CD4-positive, alpha-beta memory T cell (primary cell): ENCODE data around the gene SLC66A3. TPM values are rescaled to one million over a fixed set of nuclear protein-coding genes. Genes with fewer than 3 reads are reported as not detected.
A peak's percentile ranks its signal among the peaks of the same experiment; 100 is the strongest.

Source experiments
- CTCF ChIA-PET: fragments of 350-600 bp; sonication (Branson Sonifier 250); formaldehyde crosslinking; loops from one replicate; lab custom pipeline; 2021; ENCODE audit warnings: inconsistent platforms; ENCODE audit not compliant: partially characterized antibody; lab: Charles Lee
- POLR2A ChIA-PET: fragments of 350-600 bp; sonication (Branson Sonifier 250); formaldehyde crosslinking; loops from one replicate; lab custom pipeline; 2021; ENCODE audit not compliant: partially characterized antibody; lab: Charles Lee
- DNase-seq, 5 donors: peaks; one replicate each; pipeline versions ENCODE4 v3.0.0 to v3.0.0-alpha.2; 2020 to 2022; ENCODE audit warnings: mixed read lengths in 1 of 5
- H3K27ac ChIP-seq: one replicate; pipeline ENCODE4 v1.7.0; 2013; ENCODE audit warnings: low read depth, low read length
- H3K27me3 ChIP-seq: 2 replicates; pipeline ENCODE4 v1.7.0; 2013; ENCODE audit warnings: mild to moderate bottlenecking, low read length, moderate library complexity; ENCODE audit not compliant: insufficient read depth
- H3K36me3 ChIP-seq: 2 replicates; pipeline ENCODE4 v1.7.0; 2013; ENCODE audit warnings: mild to moderate bottlenecking, low read length, moderate library complexity; ENCODE audit not compliant: insufficient read depth
- H3K4me1 ChIP-seq: 2 replicates; pipeline ENCODE4 v1.7.0; 2013; ENCODE audit warnings: mild to moderate bottlenecking, low read length, moderate library complexity; ENCODE audit not compliant: insufficient read depth
- H3K4me3 ChIP-seq, 2 donors: one replicate each; pipeline ENCODE4 v1.7.0; 2013; ENCODE audit warnings: low read length in 2 of 2, mild to moderate bottlenecking in 1 of 2
- H3K9me3 ChIP-seq, 2 donors: one replicate each; pipeline ENCODE4 v1.7.0; 2013; ENCODE audit warnings: low read length in 2 of 2, control low read depth in 1 of 2; ENCODE audit not compliant: control insufficient read depth in 1 of 2
- H3K27ac Mint-ChIP-seq, 7 donors: one replicate each; pipeline ENCODE4 v1.8.0; 2020 to 2021; ENCODE audit warnings: mixed read lengths in 7 of 7, mild to moderate bottlenecking in 6 of 7, inconsistent platforms in 3 of 7, moderate library complexity in 3 of 7
- H3K27me3 Mint-ChIP-seq, 2 donors: one replicate each; pipeline ENCODE4 v1.8.0; 2020 to 2021; ENCODE audit warnings: mixed read lengths in 2 of 2
- H3K36me3 Mint-ChIP-seq, 2 donors: one replicate each; pipeline ENCODE4 v1.8.0; 2020 to 2021; ENCODE audit warnings: mixed read lengths in 2 of 2, inconsistent platforms in 1 of 2, mild to moderate bottlenecking in 1 of 2
- H3K4me1 Mint-ChIP-seq, 4 donors: one replicate each; pipeline ENCODE4 v1.8.0; 2020 to 2021; ENCODE audit warnings: mixed read lengths in 4 of 4, mild to moderate bottlenecking in 1 of 4
- H3K4me3 Mint-ChIP-seq, 8 donors: one replicate each; pipeline ENCODE4 v1.8.0; 2020 to 2021; ENCODE audit warnings: mixed read lengths in 8 of 8, mild to moderate bottlenecking in 7 of 8, moderate library complexity in 6 of 8, inconsistent platforms in 3 of 8
- H3K9me3 Mint-ChIP-seq, 8 donors: one replicate each; pipeline ENCODE4 v1.8.0; 2020 to 2021; ENCODE audit warnings: mixed read lengths in 8 of 8, mild to moderate bottlenecking in 5 of 8, inconsistent platforms in 3 of 8, moderate library complexity in 1 of 8
- intact Hi-C: fragments of 100-400 bp; cut with micrococcal nuclease; formaldehyde crosslinking; loops from one replicate; pipeline ENCODE4 v1.15.1; 2023
- polyA plus RNA-seq, 2 donors: library from polyadenylated mRNA; unstranded; fragments of 300-500 nt; fragmentation: Illumina TruSeq; gene quantifications; one replicate each; pipeline ENCODE4 v1.2.3, GENCODE V29; 2021
- total RNA-seq, 2 experiments: library from RNA; stranded (reverse); gene quantifications; one replicate each; pipeline ENCODE4 v1.2.3, GENCODE V29; 2021

Gene SLC66A3
- total and polyA plus RNA-seq, 4 experiments from 2014 or later, result 27.9 to 110 (median 57.8) TPM

DNA sequence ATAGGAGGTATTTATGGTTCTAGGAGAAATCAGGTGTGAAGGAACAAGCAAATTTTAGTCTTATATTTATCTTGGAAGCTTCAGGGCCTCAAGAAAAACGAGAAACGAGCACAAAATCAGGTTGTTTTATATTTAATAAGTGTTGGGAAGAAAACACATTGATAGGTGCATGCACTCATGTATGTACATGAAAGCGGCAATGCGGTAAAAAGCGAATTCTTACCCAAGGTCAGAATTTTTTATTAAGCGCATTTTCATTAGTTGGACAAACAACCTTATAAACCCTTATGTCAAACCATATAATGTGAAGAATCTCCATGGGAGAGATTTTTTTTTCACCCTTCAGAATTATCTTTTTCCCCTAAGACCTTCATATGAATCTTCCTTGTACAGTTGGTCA lies 25.4 kb downstream of the SLC66A3 start:
- CTCF ChIA-PET, result no interaction called here
- H3K36me3 Mint-ChIP-seq, result peaks cover 4 to 36% of the 10 kb centered on the region in 2 donors
- Histone ChIP-seq H3K27ac (no peak overlapping the region), H3K27me3 (no peaks in the 10 kb centered on the region), H3K4me1 (peaks cover 3% of the 10 kb centered on the region), H3K4me3 (no peak overlapping the region), H3K36me3 (no peaks in the 10 kb centered on the region), H3K9me3 (no peaks in the 10 kb centered on the region)
- peaks cover 3 to 4% (median 4%) of the 10 kb centered on the region in 4 donors for H3K4me1 Mint-ChIP-seq
- H3K4me3 Mint-ChIP-seq, result no peak overlapping the region
- H3K27me3 Mint-ChIP-seq, result no peaks in the 10 kb centered on the region
- POLR2A ChIA-PET, result no interaction called here
- intact Hi-C loops, result no loop called here
- H3K27ac Mint-ChIP-seq, result no peak overlapping the region
- H3K9me3 Mint-ChIP-seq, result no peaks in the 10 kb centered on the region
- no peak for DNase-seq

DNA sequence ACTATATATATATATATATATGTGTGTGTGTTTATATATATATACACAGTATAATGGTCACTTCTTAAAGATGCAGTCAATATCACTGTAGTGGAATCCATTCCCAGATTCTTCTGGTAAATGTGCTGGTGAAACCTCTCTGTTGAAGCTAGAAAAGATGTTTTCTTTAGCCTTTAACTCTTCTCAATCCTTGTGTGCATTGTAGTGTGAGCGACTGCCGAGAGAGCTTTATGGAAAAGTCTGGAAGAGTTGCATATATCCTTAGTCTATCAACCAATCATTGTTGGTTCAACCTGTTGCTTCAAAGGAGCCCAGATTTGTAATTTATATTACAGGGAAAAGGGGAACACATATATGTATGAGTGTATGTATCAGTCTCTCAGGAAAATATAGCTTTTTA lies 27.7 kb downstream of the SLC66A3 start:
- ChIA-PET POLR2A (no interaction called here), CTCF (interaction anchor here (1.1 to 2.8 kb wide), 3 partner anchors 50 to 351 kb away, joined by 3 to 9 read pairs (median 4); a partner anchor contains a TSS)
- H3K36me3 Mint-ChIP-seq, result peaks cover 15 to 52% of the 10 kb centered on the region in 2 donors
- Histone ChIP-seq H3K4me3 (no peak overlapping the region), H3K36me3 (no peaks in the 10 kb centered on the region), H3K27ac (no peak overlapping the region), H3K27me3 (no peaks in the 10 kb centered on the region), H3K4me1 (no peaks in the 10 kb centered on the region), H3K9me3 (no peaks in the 10 kb centered on the region)
- H3K27ac Mint-ChIP-seq, result no peak overlapping the region
- no peak for DNase-seq
- H3K4me1 Mint-ChIP-seq, result no peaks in the 10 kb centered on the region
- H3K9me3 Mint-ChIP-seq, result no peaks in the 10 kb centered on the region
- H3K4me3 Mint-ChIP-seq, result no peak overlapping the region
- H3K27me3 Mint-ChIP-seq, result no peaks in the 10 kb centered on the region
- intact Hi-C loops, result no loop called here

DNA sequence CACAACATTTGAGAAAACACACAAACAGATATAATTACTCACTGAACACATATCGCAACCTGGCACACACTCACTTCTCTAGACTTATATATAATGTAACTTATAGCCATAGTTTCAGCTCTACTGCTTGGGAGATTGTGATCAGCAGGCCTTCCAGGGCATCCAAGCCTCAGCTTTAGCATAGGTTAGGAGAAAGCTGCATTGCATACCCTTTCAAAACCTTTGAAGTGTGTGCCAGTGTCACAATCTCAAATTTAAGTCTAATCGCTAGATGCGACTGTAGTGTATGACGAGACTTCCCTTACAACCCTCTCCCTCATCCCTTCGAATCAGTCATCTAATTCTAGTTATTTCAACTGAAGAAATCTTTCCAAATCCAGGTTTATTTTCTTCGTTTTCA lies 30.9 kb downstream of the SLC66A3 start:
- peaks cover 15 to 51% of the 10 kb centered on the region in 2 donors for H3K36me3 Mint-ChIP-seq
- no peak overlapping the region for H3K4me3 ChIP-seq
- H3K27me3 ChIP-seq, result no peaks in the 10 kb centered on the region
- H3K4me3 Mint-ChIP-seq, result no peak overlapping the region
- intact Hi-C loops, result no loop called here
- no peaks in the 10 kb centered on the region for H3K36me3 ChIP-seq
- ChIA-PET POLR2A (no interaction called here), CTCF (interaction anchor here (0.8 to 1.1 kb wide), 2 partner anchors 53 to 56 kb away, joined by 3 to 4 read pairs; a partner anchor contains a TSS)
- no peaks in the 10 kb centered on the region for H3K27me3 Mint-ChIP-seq
- no peak overlapping the region for H3K27ac ChIP-seq
- H3K4me1 ChIP-seq, result no peaks in the 10 kb centered on the region
- H3K9me3 ChIP-seq, result no peaks in the 10 kb centered on the region
- no peaks in the 10 kb centered on the region for H3K9me3 Mint-ChIP-seq
- no peaks in the 10 kb centered on the region for H3K4me1 Mint-ChIP-seq
- peak overlapping the region in 2 of 7 donors; percentile 23 to 33 for H3K27ac Mint-ChIP-seq
- DNase-seq, result no peak

DNA sequence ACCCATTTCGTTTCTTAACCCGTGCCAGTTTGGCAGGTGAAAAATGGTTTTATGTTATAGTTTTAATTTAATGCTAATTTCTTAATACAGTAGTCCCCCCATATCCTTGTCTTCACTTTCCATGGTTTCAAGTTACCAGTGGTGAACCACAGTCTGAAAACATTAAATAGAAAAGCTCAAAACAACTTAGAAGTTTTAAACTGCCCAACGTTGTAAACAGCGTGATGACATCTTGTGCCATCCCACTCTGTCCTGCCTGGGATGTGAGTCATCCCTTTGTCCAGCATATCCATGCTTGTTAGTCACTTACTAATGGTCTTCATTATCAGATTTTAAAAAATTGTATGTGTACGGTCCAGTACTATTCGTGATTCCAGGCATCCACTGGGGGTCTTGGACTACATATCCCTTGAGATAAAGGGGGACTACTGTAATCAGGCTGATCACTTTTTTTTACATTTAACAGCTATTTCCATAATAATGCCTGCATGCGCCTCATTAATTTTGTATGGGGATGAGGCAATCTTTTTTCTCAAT lies 31.9 kb downstream of the SLC66A3 start:
- Histone ChIP-seq H3K4me3 (no peak overlapping the region), H3K4me1 (no peaks in the 10 kb centered on the region), H3K27me3 (no peaks in the 10 kb centered on the region), H3K36me3 (no peaks in the 10 kb centered on the region), H3K27ac (no peak overlapping the region), H3K9me3 (no peaks in the 10 kb centered on the region)
- Mint-ChIP-seq H3K27me3 (no peaks in the 10 kb centered on the region), H3K9me3 (no peaks in the 10 kb centered on the region), H3K36me3 (peaks cover 18 to 51% of the 10 kb centered on the region in 2 donors), H3K27ac (no peak overlapping the region), H3K4me3 (no peak overlapping the region), H3K4me1 (no peaks in the 10 kb centered on the region)
- CTCF ChIA-PET, result interaction anchor here (1.0 to 1.1 kb wide), 2 partner anchors 57 to 355 kb away, joined by 3 read pairs; no protein-coding TSS in a partner anchor
- DNase-seq, result no peak
- POLR2A ChIA-PET, result no interaction called here
- intact Hi-C loops, result no loop called here

DNA sequence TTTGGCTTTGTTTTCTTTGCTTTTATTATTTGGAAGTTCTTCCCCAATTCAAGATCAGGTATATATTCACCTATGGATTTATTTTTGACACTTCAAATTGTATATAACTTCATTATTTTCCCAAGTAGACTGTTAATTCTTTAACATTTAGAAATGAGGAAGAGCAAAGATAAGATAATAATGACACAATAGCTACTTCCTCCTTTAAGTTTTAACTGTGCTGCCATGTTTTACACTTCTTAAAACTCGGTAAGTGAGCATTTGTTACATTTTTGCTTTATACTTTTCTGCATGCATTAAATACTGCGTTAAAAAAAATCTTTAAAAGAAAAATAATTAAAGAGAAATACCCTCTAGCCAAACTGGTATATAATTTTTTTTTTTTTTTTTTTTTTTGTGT lies 32.5 kb downstream of the SLC66A3 start:
- Histone ChIP-seq H3K36me3 (no peaks in the 10 kb centered on the region), H3K9me3 (no peaks in the 10 kb centered on the region), H3K4me1 (no peaks in the 10 kb centered on the region), H3K4me3 (no peak overlapping the region), H3K27me3 (no peaks in the 10 kb centered on the region), H3K27ac (no peak overlapping the region)
- H3K27ac Mint-ChIP-seq, result no peak overlapping the region
- H3K27me3 Mint-ChIP-seq, result no peaks in the 10 kb centered on the region
- CTCF ChIA-PET, result interaction anchor here (1.0 kb wide), 1 partner anchor 355 kb away, joined by 3 read pairs; no protein-coding TSS in a partner anchor
- POLR2A ChIA-PET, result no interaction called here
- H3K9me3 Mint-ChIP-seq, result no peaks in the 10 kb centered on the region
- intact Hi-C loops, result no loop called here
- H3K4me1 Mint-ChIP-seq, result no peaks in the 10 kb centered on the region
- peaks cover 18 to 52% of the 10 kb centered on the region in 2 donors for H3K36me3 Mint-ChIP-seq
- DNase-seq, result no peak
- no peak overlapping the region for H3K4me3 Mint-ChIP-seq

DNA sequence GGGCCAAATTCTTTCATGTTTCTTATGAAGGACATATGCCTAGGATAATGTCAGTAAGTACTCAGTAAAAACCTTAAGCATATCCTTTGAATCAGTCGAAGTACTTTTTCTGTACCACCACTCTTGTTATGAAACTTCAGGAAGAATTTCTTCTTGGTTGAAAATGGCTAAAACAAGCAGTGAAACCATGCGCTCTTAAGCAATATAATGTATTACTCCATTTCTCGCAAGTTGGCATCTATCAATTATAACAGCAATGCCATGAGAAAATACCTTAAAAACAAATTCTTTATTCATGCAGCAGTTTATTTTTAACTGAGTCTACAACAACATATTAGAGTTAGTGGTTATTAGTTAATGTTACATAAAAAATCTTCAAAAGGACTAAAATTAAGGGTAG lies 41.0 kb downstream of the SLC66A3 start:
- Histone ChIP-seq H3K36me3 (peaks cover 18% of the 10 kb centered on the region), H3K27ac (no peak overlapping the region), H3K27me3 (no peaks in the 10 kb centered on the region), H3K9me3 (no peaks in the 10 kb centered on the region), H3K4me3 (no peak overlapping the region), H3K4me1 (no peaks in the 10 kb centered on the region)
- Mint-ChIP-seq H3K4me1 (no peaks in the 10 kb centered on the region), H3K27me3 (no peaks in the 10 kb centered on the region), H3K36me3 (peaks cover 27 to 59% of the 10 kb centered on the region in 2 donors), H3K9me3 (no peaks in the 10 kb centered on the region), H3K27ac (no peak overlapping the region), H3K4me3 (no peak overlapping the region)
- no peak for DNase-seq
- intact Hi-C loops, result loop anchor here (10.0 kb wide), 1 partner anchor 61 kb away; a partner anchor contains a TSS
- POLR2A ChIA-PET, result no interaction called here
- CTCF ChIA-PET, result no interaction called here

DNA sequence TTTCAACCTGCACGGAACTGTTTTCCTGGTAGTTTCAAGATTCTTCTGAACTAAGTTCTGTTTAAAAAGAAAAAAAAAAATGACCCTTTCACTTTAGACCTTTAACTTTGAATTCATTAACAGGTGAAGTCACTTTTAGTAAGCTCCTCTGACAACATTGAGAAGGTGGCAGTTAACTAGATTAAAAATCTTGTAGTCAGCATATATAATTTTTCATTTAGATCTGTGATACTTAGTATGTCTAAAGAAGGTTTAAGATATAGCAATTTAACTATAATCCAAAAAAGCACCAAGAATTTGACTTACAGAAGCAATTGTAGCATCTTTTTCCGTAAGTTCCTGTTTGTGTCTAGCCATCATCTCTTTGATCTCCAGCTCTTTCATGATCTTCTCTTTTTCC lies 45.4 kb downstream of the SLC66A3 start:
- Mint-ChIP-seq H3K27me3 (no peaks in the 10 kb centered on the region), H3K36me3 (peaks cover 28 to 44% of the 10 kb centered on the region in 2 donors), H3K9me3 (no peaks in the 10 kb centered on the region), H3K27ac (no peak overlapping the region), H3K4me3 (no peak overlapping the region), H3K4me1 (peaks cover 6 to 13% (median 9%) of the 10 kb centered on the region in 4 donors)
- ChIA-PET CTCF (interaction anchor here (1.5 kb wide), 1 partner anchor 68 kb away, joined by 7 read pairs; a partner anchor contains a TSS), POLR2A (no interaction called here)
- intact Hi-C loops, result no loop called here
- Histone ChIP-seq H3K27ac (no peak overlapping the region), H3K27me3 (no peaks in the 10 kb centered on the region), H3K4me3 (no peak overlapping the region), H3K4me1 (peaks cover 11% of the 10 kb centered on the region), H3K36me3 (peaks cover 18% of the 10 kb centered on the region), H3K9me3 (no peaks in the 10 kb centered on the region)
- no peak for DNase-seq
